ENCODE results near the gene ERAS. TPM values are rescaled to one million over a fixed set of nuclear protein-coding genes. Genes with fewer than 3 reads are reported as not detected.
A peak's percentile ranks its signal among the peaks of the same experiment; 100 is the strongest.
"Not testable (repeated sequence)": the region's sequence is repeated elsewhere in the genome, so short reads cannot be mapped to it uniquely, and the experiment has no call there.

The ERAS gene
- total and polyA plus RNA-seq, 3 experiments from 2014 or later, result 0.18 TPM; not detected in 2

GRCh38 chrX:48831909-48832291 is 5.6 kb downstream of the ERAS start:
- H3K27me3 Mint-ChIP-seq, result peaks cover 36 to 50% of the 10 kb centered on the region in 2 donors
- H3K4me3 Mint-ChIP-seq, result no peak overlapping the region
- Histone ChIP-seq H3K4me1 (ENCODE audit: insufficient read depth, low read length) (peaks cover 6% of the 10 kb centered on the region), H3K9me3 (ENCODE audit: low read length) (no peaks in the 10 kb centered on the region), H3K27me3 (ENCODE audit: insufficient read depth, low read length, poor library complexity, severe bottlenecking) (no peaks in the 10 kb centered on the region), H3K4me3 (ENCODE audit: low read length) (no peak overlapping the region), H3K36me3 (ENCODE audit: insufficient read depth, low read length) (no peaks in the 10 kb centered on the region), H3K27ac (ENCODE audit: low read depth, low read length) (no peak overlapping the region)
- CTCF ChIA-PET, result no interaction called here
- peaks cover 18 to 27% (median 18%) of the 10 kb centered on the region in 3 donors for H3K4me1 Mint-ChIP-seq
- no peaks in the 10 kb centered on the region for H3K9me3 Mint-ChIP-seq
- H3K27ac Mint-ChIP-seq, result no peak overlapping the region
- DNase-seq, result no peak
- POLR2A ChIA-PET, result no interaction called here
- no peaks in the 10 kb centered on the region for H3K36me3 Mint-ChIP-seq

- Histone ChIP-seq H3K9me3 (ENCODE audit: low read length) (no peaks in the 10 kb centered on the region), H3K4me1 (ENCODE audit: insufficient read depth, low read length) (peaks cover 6% of the 10 kb centered on the region), H3K27me3 (ENCODE audit: insufficient read depth, low read length, poor library complexity, severe bottlenecking) (no peaks in the 10 kb centered on the region), H3K27ac (ENCODE audit: low read depth, low read length) (no peak overlapping the region), H3K36me3 (ENCODE audit: insufficient read depth, low read length) (no peaks in the 10 kb centered on the region), H3K4me3 (ENCODE audit: low read length) (no peak overlapping the region)
- Mint-ChIP-seq H3K9me3 (no peaks in the 10 kb centered on the region), H3K27me3 (peaks cover 28 to 36% of the 10 kb centered on the region in 2 donors), H3K27ac (no peak overlapping the region), H3K4me3 (peak overlapping the region in 3 of 7 donors; percentile 76 to 86 (median 83)), H3K36me3 (no peaks in the 10 kb centered on the region), H3K4me1 (peaks cover 14 to 21% (median 18%) of the 10 kb centered on the region in 3 donors)
- CTCF ChIA-PET, result no interaction called here
- POLR2A ChIA-PET, result no interaction called here
- DNase-seq, result no peak
Measured at GRCh38 chrX:48833542-48834138, 7.3 kb downstream of the ERAS start.

- Histone ChIP-seq H3K36me3 (ENCODE audit: insufficient read depth, low read length) (no peaks in the 10 kb centered on the region), H3K4me3 (ENCODE audit: low read length) (peak overlapping the region; percentile 45), H3K27ac (ENCODE audit: low read depth, low read length) (no peak overlapping the region), H3K4me1 (ENCODE audit: insufficient read depth, low read length) (peaks cover 6% of the 10 kb centered on the region), H3K9me3 (ENCODE audit: low read length) (no peaks in the 10 kb centered on the region), H3K27me3 (ENCODE audit: insufficient read depth, low read length, poor library complexity, severe bottlenecking) (no peaks in the 10 kb centered on the region)
- H3K9me3 Mint-ChIP-seq, result no peaks in the 10 kb centered on the region
- peak overlapping the region; percentile 76 to 92 (median 86) for H3K4me3 Mint-ChIP-seq
- peaks cover 14 to 21% (median 18%) of the 10 kb centered on the region in 3 donors for H3K4me1 Mint-ChIP-seq
- DNase-seq, result no peak
- H3K36me3 Mint-ChIP-seq, result no peaks in the 10 kb centered on the region
- peak overlapping the region in 2 of 8 donors; percentile 51 to 75 for H3K27ac Mint-ChIP-seq
- ChIA-PET CTCF (interaction anchor here (1.0 kb wide), 1 partner anchor 186 kb away, joined by 3 read pairs; no protein-coding TSS in a partner anchor), POLR2A (no interaction called here)
- H3K27me3 Mint-ChIP-seq, result peaks cover 30 to 35% of the 10 kb centered on the region in 2 donors
Measured at GRCh38 chrX:48834383-48834709, 8.0 kb downstream of the ERAS start.

- peak within 1 kb of the TSS; percentile 45 for H3K4me3 ChIP-seq (ENCODE audit: low read length)
- no peaks in the 10 kb centered on the region for H3K9me3 Mint-ChIP-seq
- no peaks in the 10 kb centered on the region for H3K36me3 ChIP-seq (ENCODE audit: insufficient read depth, low read length)
- H3K27ac Mint-ChIP-seq, result peak within 1 kb of the TSS in 6 of 8 donors; percentile 33 to 84 (median 72)
- H3K36me3 Mint-ChIP-seq, result no peaks in the 10 kb centered on the region
- H3K4me3 Mint-ChIP-seq, result peak within 1 kb of the TSS; percentile 76 to 92 (median 86)
- H3K27me3 Mint-ChIP-seq, result peaks cover 25 to 29% of the 10 kb centered on the region in 2 donors
- CTCF ChIA-PET, result no interaction called here
- H3K9me3 ChIP-seq (ENCODE audit: low read length), result no peaks in the 10 kb centered on the region
- no peaks in the 10 kb centered on the region for H3K27me3 ChIP-seq (ENCODE audit: insufficient read depth, low read length, poor library complexity, severe bottlenecking)
- POLR2A ChIA-PET, result no interaction called here
- H3K4me1 ChIP-seq (ENCODE audit: insufficient read depth, low read length), result peaks cover 6% of the 10 kb centered on the region
- H3K4me1 Mint-ChIP-seq, result peaks cover 14 to 21% (median 18%) of the 10 kb centered on the region in 3 donors
- DNase-seq, result peak in 4 of 5 donors; percentile 26 to 68 (median 50)
- no peak within 1 kb of the TSS for H3K27ac ChIP-seq (ENCODE audit: low read depth, low read length)
Measured at GRCh38 chrX:48835524-48836329, 9.4 kb downstream of the ERAS start, which contains the start of gene PCSK1N. Gene PCSK1N, minus strand, starts transcription at chrX:48835610. Its CDS starts 78 bp downstream, at chrX:48835532.

- Mint-ChIP-seq H3K9me3 (no peaks in the 10 kb centered on the region), H3K4me1 (peaks cover 4 to 8% (median 7%) of the 10 kb centered on the region in 3 donors), H3K36me3 (no peaks in the 10 kb centered on the region), H3K27ac (no peak overlapping the region), H3K27me3 (peaks cover 11 to 17% of the 10 kb centered on the region in 2 donors), H3K4me3 (no peak overlapping the region)
- no peaks in the 10 kb centered on the region for H3K9me3 ChIP-seq (ENCODE audit: low read length)
- no peaks in the 10 kb centered on the region for H3K36me3 ChIP-seq (ENCODE audit: insufficient read depth, low read length)
- no peak for DNase-seq
- H3K4me3 ChIP-seq (ENCODE audit: low read length), result no peak overlapping the region
- peaks cover under 1% of the 10 kb centered on the region for H3K4me1 ChIP-seq (ENCODE audit: insufficient read depth, low read length)
- H3K27ac ChIP-seq (ENCODE audit: low read depth, low read length), result no peak overlapping the region
- ChIA-PET CTCF (no interaction called here), POLR2A (no interaction called here)
- no peaks in the 10 kb centered on the region for H3K27me3 ChIP-seq (ENCODE audit: insufficient read depth, low read length, poor library complexity, severe bottlenecking)
Measured at GRCh38 chrX:48839686-48840085, 13.4 kb downstream of the ERAS start.

- H3K36me3 ChIP-seq (ENCODE audit: insufficient read depth, low read length), result no peaks in the 10 kb centered on the region
- no peak for DNase-seq
- peaks cover 6 to 12% of the 10 kb centered on the region in 2 donors for H3K27me3 Mint-ChIP-seq
- H3K27ac Mint-ChIP-seq, result no peak overlapping the region
- H3K27me3 ChIP-seq (ENCODE audit: insufficient read depth, low read length, poor library complexity, severe bottlenecking), result no peaks in the 10 kb centered on the region
- no peaks in the 10 kb centered on the region for H3K36me3 Mint-ChIP-seq
- POLR2A ChIA-PET, result no interaction called here
- no peaks in the 10 kb centered on the region for H3K9me3 ChIP-seq (ENCODE audit: low read length)
- no peak overlapping the region for H3K4me3 ChIP-seq (ENCODE audit: low read length)
- H3K27ac ChIP-seq (ENCODE audit: low read depth, low read length), result no peak overlapping the region
- CTCF ChIA-PET, result no interaction called here
- H3K4me3 Mint-ChIP-seq, result no peak overlapping the region
- H3K9me3 Mint-ChIP-seq, result no peaks in the 10 kb centered on the region
- peaks cover 9% of the 10 kb centered on the region for H3K4me1 ChIP-seq (ENCODE audit: insufficient read depth, low read length)
- H3K4me1 Mint-ChIP-seq, result peaks cover 3 to 7% (median 5%) of the 10 kb centered on the region in 3 donors
Measured at GRCh38 chrX:48848847-48849246, 22.5 kb downstream of the ERAS start.

- Histone ChIP-seq H3K4me1 (ENCODE audit: insufficient read depth, low read length) (peaks cover 9% of the 10 kb centered on the region), H3K27me3 (ENCODE audit: insufficient read depth, low read length, poor library complexity, severe bottlenecking) (no peaks in the 10 kb centered on the region), H3K27ac (ENCODE audit: low read depth, low read length) (no peak overlapping the region), H3K36me3 (ENCODE audit: insufficient read depth, low read length) (no peaks in the 10 kb centered on the region), H3K9me3 (ENCODE audit: low read length) (no peaks in the 10 kb centered on the region), H3K4me3 (ENCODE audit: low read length) (no peak overlapping the region)
- POLR2A ChIA-PET, result no interaction called here
- Mint-ChIP-seq H3K4me1 (peaks cover 5 to 7% (median 5%) of the 10 kb centered on the region in 3 donors), H3K27ac (peak overlapping the region in 1 of 8 donors; percentile 39), H3K9me3 (no peaks in the 10 kb centered on the region), H3K4me3 (no peak overlapping the region), H3K36me3 (no peaks in the 10 kb centered on the region), H3K27me3 (peaks cover 14 to 20% of the 10 kb centered on the region in 2 donors)
- DNase-seq, result no peak
- CTCF ChIA-PET, result no interaction called here
Measured at GRCh38 chrX:48852857-48853256, 26.5 kb downstream of the ERAS start.

GRCh38 chrX:48853494-48853893 is 27.2 kb downstream of the ERAS start:
- H3K36me3 Mint-ChIP-seq; H3K27ac ChIP-seq (ENCODE audit: low read depth, low read length); DNase-seq; H3K9me3 Mint-ChIP-seq; H3K4me3 Mint-ChIP-seq; H3K9me3 ChIP-seq (ENCODE audit: low read length); H3K4me1 Mint-ChIP-seq; H3K27ac Mint-ChIP-seq; H3K27me3 ChIP-seq (ENCODE audit: insufficient read depth, low read length, poor library complexity, severe bottlenecking); H3K4me3 ChIP-seq (ENCODE audit: low read length); POLR2A ChIA-PET; H3K4me1 ChIP-seq (ENCODE audit: insufficient read depth, low read length); H3K36me3 ChIP-seq (ENCODE audit: insufficient read depth, low read length); CTCF ChIA-PET: not testable (repeated sequence)
- peaks cover 14 to 20% of the 10 kb centered on the region in 2 donors for H3K27me3 Mint-ChIP-seq
